Activated naive CD4-positive, alpha-beta T cell treated with anti-CD3 and anti-CD28 coated beads for 36 hours (primary cell): Measurements from ENCODE around the gene VIPR1. TPM values are rescaled to one million over a fixed set of nuclear protein-coding genes. Genes with fewer than 3 reads are reported as not detected.

Source experiments
- CTCF ChIA-PET: fragments of 350-600 bp; sonication (Branson Sonifier 250); formaldehyde crosslinking; loops from one replicate; lab custom pipeline; 2021; ENCODE audit warnings: antibody characterized with exemption; lab: Charles Lee
- DNase-seq: peaks from one replicate; pipeline ENCODE4 v3.0.0-alpha.2; 2020
- H3K27ac Mint-ChIP-seq: one replicate; pipeline ENCODE4 v1.8.0; 2021; ENCODE audit warnings: mild to moderate bottlenecking, mixed read lengths
- H3K27me3 Mint-ChIP-seq: one replicate; pipeline ENCODE4 v1.8.0; 2021; ENCODE audit warnings: low read depth, mixed read lengths
- H3K36me3 Mint-ChIP-seq: one replicate; pipeline ENCODE4 v1.8.0; 2021; ENCODE audit warnings: low read depth, mixed read lengths
- H3K4me1 Mint-ChIP-seq: one replicate; pipeline ENCODE4 v1.8.0; 2021; ENCODE audit warnings: low read depth, mixed read lengths
- H3K4me3 Mint-ChIP-seq: one replicate; pipeline ENCODE4 v1.8.0; 2021; ENCODE audit warnings: mild to moderate bottlenecking, moderate library complexity, mixed read lengths
- H3K9me3 Mint-ChIP-seq: one replicate; pipeline ENCODE4 v1.8.0; 2021; ENCODE audit warnings: mixed read lengths
- intact Hi-C: fragments of 100-400 bp; cut with micrococcal nuclease; formaldehyde crosslinking; loops from one replicate; pipeline ENCODE4 v1.15.1; 2023
- total RNA-seq, 2 experiments: library from RNA; stranded (reverse); gene quantifications; one replicate each; pipeline ENCODE4 v1.2.3, GENCODE V29; 2021

The VIPR1 gene
- 1 to 10 TPM; 6.3 to 8.4 TPM for total RNA-seq

GRCh38 chr3:42502429-42503250 is at the start of gene VIPR1:
TSS of gene VIPR1 (plus strand) at chr3:42502643. CDS start at chr3:42502736, 93 bp downstream.
- H3K4me1 Mint-ChIP-seq, result peaks cover 35% of the 10 kb centered on the region
- no peaks in the 10 kb centered on the region for H3K36me3 Mint-ChIP-seq
- CTCF ChIA-PET, result interaction anchor here (0.8 to 6.4 kb wide), 16 partner anchors 7 to 257 kb away, joined by 3 to 201 read pairs (median 3); no protein-coding TSS in a partner anchor
- DNase-seq, result peak; percentile 94
- intact Hi-C loops, result loop anchor here (1.0 to 5.0 kb wide), 9 partner anchors 17 to 540 kb away; partner anchors contain the start of genes NKTR and ULK4
- no peaks in the 10 kb centered on the region for H3K9me3 Mint-ChIP-seq
- peak within 1 kb of the TSS; percentile 90 for H3K4me3 Mint-ChIP-seq
- H3K27me3 Mint-ChIP-seq, result peaks cover 16% of the 10 kb centered on the region
- H3K27ac Mint-ChIP-seq, result peak within 1 kb of the TSS; percentile 76

- CTCF ChIA-PET, result no interaction called here
- H3K27me3 Mint-ChIP-seq, result peaks cover 4% of the 10 kb centered on the region
- no peaks in the 10 kb centered on the region for H3K4me1 Mint-ChIP-seq
- H3K9me3 Mint-ChIP-seq, result peaks cover 2% of the 10 kb centered on the region
- no peaks in the 10 kb centered on the region for H3K36me3 Mint-ChIP-seq
- intact Hi-C loops, result no loop called here
- no peak overlapping the region for H3K4me3 Mint-ChIP-seq
- DNase-seq, result no peak
- no peak overlapping the region for H3K27ac Mint-ChIP-seq
Measured at GRCh38 chr3:42456211-42456610, 46.2 kb upstream of the VIPR1 start.

- H3K4me1 Mint-ChIP-seq, result no peaks in the 10 kb centered on the region
- H3K4me3 Mint-ChIP-seq, result no peak overlapping the region
- H3K36me3 Mint-ChIP-seq, result no peaks in the 10 kb centered on the region
- intact Hi-C loops, result no loop called here
- no peak overlapping the region for H3K27ac Mint-ChIP-seq
- no peaks in the 10 kb centered on the region for H3K9me3 Mint-ChIP-seq
- DNase-seq, result no peak
- CTCF ChIA-PET, result interaction anchor here (1.4 kb wide), 1 partner anchor 16 kb away, joined by 3 read pairs; no protein-coding TSS in a partner anchor
- H3K27me3 Mint-ChIP-seq, result peaks cover 4% of the 10 kb centered on the region
Measured at GRCh38 chr3:42459151-42459550, 43.3 kb upstream of the VIPR1 start.

GRCh38 chr3:42461762-42462161 is 40.7 kb upstream of the VIPR1 start:
- H3K36me3 Mint-ChIP-seq, result no peaks in the 10 kb centered on the region

GRCh38 chr3:42463093-42463492 is 39.4 kb upstream of the VIPR1 start:
- H3K36me3 Mint-ChIP-seq, result no peaks in the 10 kb centered on the region
- CTCF ChIA-PET, result no interaction called here
- no peak overlapping the region for H3K4me3 Mint-ChIP-seq
- H3K27me3 Mint-ChIP-seq, result peaks cover 4% of the 10 kb centered on the region
- intact Hi-C loops, result no loop called here
- no peak for DNase-seq
- H3K9me3 Mint-ChIP-seq, result no peaks in the 10 kb centered on the region
- no peak overlapping the region for H3K27ac Mint-ChIP-seq
- no peaks in the 10 kb centered on the region for H3K4me1 Mint-ChIP-seq

More at GRCh38 chr3:42461762-42462161, 40.7 kb upstream of the VIPR1 start:
- no peaks in the 10 kb centered on the region for H3K4me1 Mint-ChIP-seq
- H3K27me3 Mint-ChIP-seq, result peaks cover 4% of the 10 kb centered on the region
- H3K4me3 Mint-ChIP-seq, result no peak overlapping the region
- DNase-seq, result no peak
- no peaks in the 10 kb centered on the region for H3K9me3 Mint-ChIP-seq
- no peak overlapping the region for H3K27ac Mint-ChIP-seq
- CTCF ChIA-PET, result no interaction called here
- intact Hi-C loops, result no loop called here

- Mint-ChIP-seq H3K4me3 (no peak overlapping the region), H3K4me1 (no peaks in the 10 kb centered on the region), H3K27ac (no peak overlapping the region), H3K27me3 (no peaks in the 10 kb centered on the region), H3K36me3 (no peaks in the 10 kb centered on the region), H3K9me3 (no peaks in the 10 kb centered on the region)
- CTCF ChIA-PET, result no interaction called here
- DNase-seq, result no peak
- intact Hi-C loops, result no loop called here
Measured at GRCh38 chr3:42468111-42468510, 34.3 kb upstream of the VIPR1 start.

- H3K27ac Mint-ChIP-seq, result no peak overlapping the region
- intact Hi-C loops, result no loop called here
- no peaks in the 10 kb centered on the region for H3K4me1 Mint-ChIP-seq
- no peaks in the 10 kb centered on the region for H3K9me3 Mint-ChIP-seq
- peaks cover 5% of the 10 kb centered on the region for H3K27me3 Mint-ChIP-seq
- CTCF ChIA-PET, result no interaction called here
- H3K36me3 Mint-ChIP-seq, result no peaks in the 10 kb centered on the region
- no peak for DNase-seq
- H3K4me3 Mint-ChIP-seq, result no peak overlapping the region
Measured at GRCh38 chr3:42472555-42472954, 29.9 kb upstream of the VIPR1 start.

- H3K27me3 Mint-ChIP-seq, result peaks cover 5% of the 10 kb centered on the region
- no peaks in the 10 kb centered on the region for H3K36me3 Mint-ChIP-seq
- H3K4me3 Mint-ChIP-seq, result no peak overlapping the region
- no peaks in the 10 kb centered on the region for H3K4me1 Mint-ChIP-seq
- intact Hi-C loops, result no loop called here
- H3K27ac Mint-ChIP-seq, result no peak overlapping the region
- DNase-seq, result no peak
- CTCF ChIA-PET, result interaction anchor here (1.2 kb wide), 1 partner anchor 74 kb away, joined by 3 read pairs; no protein-coding TSS in a partner anchor
- H3K9me3 Mint-ChIP-seq, result no peaks in the 10 kb centered on the region
Measured at GRCh38 chr3:42473083-42473932, 29.1 kb upstream of the VIPR1 start.

GRCh38 chr3:42476225-42477125 is 26.0 kb upstream of the VIPR1 start:
- CTCF ChIA-PET, result interaction anchor here (1.7 kb wide), 1 partner anchor 26 kb away, joined by 4 read pairs; the partner anchor contains the start of gene VIPR1
- H3K27ac Mint-ChIP-seq, result no peak overlapping the region

GRCh38 chr3:42477696-42478095 is 24.7 kb upstream of the VIPR1 start:
- DNase-seq, result no peak
- peaks cover 5% of the 10 kb centered on the region for H3K27me3 Mint-ChIP-seq

More at GRCh38 chr3:42476225-42477125, 26.0 kb upstream of the VIPR1 start:
- H3K9me3 Mint-ChIP-seq, result peaks cover 16% of the 10 kb centered on the region
- peaks cover 2% of the 10 kb centered on the region for H3K36me3 Mint-ChIP-seq
- H3K4me1 Mint-ChIP-seq, result no peaks in the 10 kb centered on the region
- intact Hi-C loops, result no loop called here
- no peak for DNase-seq
- H3K4me3 Mint-ChIP-seq, result no peak overlapping the region
- H3K27me3 Mint-ChIP-seq, result peaks cover 5% of the 10 kb centered on the region

GRCh38 chr3:42478830-42479229 is 23.6 kb upstream of the VIPR1 start:
- Mint-ChIP-seq H3K36me3 (peaks cover 2% of the 10 kb centered on the region), H3K27ac (no peak overlapping the region), H3K27me3 (peaks cover 7% of the 10 kb centered on the region), H3K4me1 (no peaks in the 10 kb centered on the region), H3K9me3 (peaks cover 24% of the 10 kb centered on the region), H3K4me3 (no peak overlapping the region)
- DNase-seq, result no peak
- CTCF ChIA-PET, result no interaction called here
- intact Hi-C loops, result no loop called here

More at GRCh38 chr3:42477696-42478095, 24.7 kb upstream of the VIPR1 start:
- peaks cover 24% of the 10 kb centered on the region for H3K9me3 Mint-ChIP-seq
- H3K4me1 Mint-ChIP-seq, result no peaks in the 10 kb centered on the region
- H3K27ac Mint-ChIP-seq, result no peak overlapping the region
- intact Hi-C loops, result no loop called here
- CTCF ChIA-PET, result interaction anchor here (1.3 kb wide), 1 partner anchor 231 kb away, joined by 5 read pairs; no protein-coding TSS in a partner anchor
- H3K36me3 Mint-ChIP-seq, result peaks cover 2% of the 10 kb centered on the region
- H3K4me3 Mint-ChIP-seq, result no peak overlapping the region
